NCI-H526 (cell line): ENCODE data around the gene AURKB.
"Not testable (repeated sequence)": the region's sequence is repeated elsewhere in the genome, so short reads cannot be mapped to it uniquely, and the experiment has no call there.

Experiments used
- DNase-seq, 2 experiments: peaks; one replicate each; lab custom pipeline; 2025; lab: John Stamatoyannopoulos, UW

The AURKB gene

GRCh38 chr17:8225813-8226535 is 15.6 kb upstream of the AURKB start:
- DNase-seq = peak; percentile 36 to 60

- DNase-seq = no peak
These were observed 14.8 kb upstream of the AURKB start for GRCh38 chr17:8224891-8225812.

GRCh38 chr17:8223356-8224126 is 13.2 kb upstream of the AURKB start:
- peak; percentile 39 to 56 for DNase-seq

- peak; percentile 67 to 88 for DNase-seq
These were observed 12.4 kb upstream of the AURKB start for GRCh38 chr17:8222630-8223355.

- DNase-seq = peak in 1 of 2 experiments; percentile 73
These were observed 11.9 kb upstream of the AURKB start for GRCh38 chr17:8222380-8222629.

- peak; percentile 80 to 81 for DNase-seq
These were observed 11.4 kb upstream of the AURKB start for GRCh38 chr17:8221663-8222379.

- peak; percentile 83 to 88 for DNase-seq
These were observed 10.6 kb upstream of the AURKB start for GRCh38 chr17:8220783-8221662.

GRCh38 chr17:8214000-8214399 is 3.6 kb upstream of the AURKB start:
- DNase-seq = not testable (repeated sequence)

- no peak for DNase-seq
These were observed 2.2 kb upstream of the AURKB start for GRCh38 chr17:8212312-8213180.

- peak; percentile 33 to 45 for DNase-seq
These were observed 535 bp upstream of the AURKB start for GRCh38 chr17:8210761-8211458.

GRCh38 chr17:8206536-8206935 is 3.8 kb downstream of the AURKB start:
- DNase-seq = no peak

- no peak for DNase-seq
These were observed 5.4 kb downstream of the AURKB start for GRCh38 chr17:8204761-8205555.

- peak; percentile 84 to 85 for DNase-seq
These were observed 18.1 kb downstream of the AURKB start for GRCh38 chr17:8192070-8192815.

GRCh38 chr17:8190506-8190905 is 19.9 kb downstream of the AURKB start:
- no peak for DNase-seq

GRCh38 chr17:8189711-8190477 is 20.5 kb downstream of the AURKB start, which contains the start of gene BORCS6:
Gene BORCS6 (minus strand): TSS chr17:8190180. CDS start chr17:8190140, 40 bp downstream.
- peak; percentile 91 to 94 for DNase-seq
